ENCODE results near the gene ROBO2. TPM values are rescaled to one million over a fixed set of nuclear protein-coding genes. Genes with fewer than 3 reads are reported as not detected.

ROBO2 gene
- total and polyA plus RNA-seq, 3 donors from 2014 or later: 16.1 to 23.3 (median 17.7) TPM

GRCh38 chr3:77298417-77298816 lies 258.5 kb downstream of the ROBO2 start:
- no peaks in the 10 kb centered on the region for H3K27me3 ChIP-seq
- intact Hi-C loops (cut with DNase I; ENCODE audit: low total_unique reads): no loop called here
- DNase-seq: no peak
- H3K4me1 ChIP-seq: no peaks in the 10 kb centered on the region
- H3K27ac ChIP-seq: no peak overlapping the region
- 33 to 45% methylated on average over 1 of the region's 1 CpG for WGBS, 2 donors
- no peak overlapping the region for H3K4me3 ChIP-seq
- H3K36me3 ChIP-seq (ENCODE audit: low read depth, missing control alignments): no peaks in the 10 kb centered on the region
- H3K9me3 ChIP-seq: no peaks in the 10 kb centered on the region
- TF ChIP-seq CTCF (IDR thresholded peaks at IDR 0.05) (no peak), POLR2A (IDR thresholded peaks at IDR 0.05) (no peak)

- Histone ChIP-seq H3K4me1 (no peaks in the 10 kb centered on the region), H3K27me3 (no peaks in the 10 kb centered on the region), H3K9me3 (no peaks in the 10 kb centered on the region), H3K36me3 (ENCODE audit: low read depth, missing control alignments) (no peaks in the 10 kb centered on the region), H3K27ac (no peak overlapping the region), H3K4me3 (no peak overlapping the region)
- 57 to 73% methylated on average over 12 of the region's 12 CpGs for WGBS, 2 donors
- intact Hi-C loops (cut with DNase I; ENCODE audit: low total_unique reads): no loop called here
- no peak for DNase-seq
- TF ChIP-seq POLR2A (IDR thresholded peaks at IDR 0.05): no peak
Measured at GRCh38 chr3:77303955-77304699, 264.2 kb downstream of the ROBO2 start.

- no peak for TF ChIP-seq CTCF (IDR thresholded peaks at IDR 0.05)
- no peak for TF ChIP-seq POLR2A (IDR thresholded peaks at IDR 0.05)
- 40 to 86% methylated on average over 3 of the region's 3 CpGs for WGBS, 2 donors
- H3K4me1 ChIP-seq: no peaks in the 10 kb centered on the region
- H3K9me3 ChIP-seq: no peaks in the 10 kb centered on the region
- no peaks in the 10 kb centered on the region for H3K36me3 ChIP-seq (ENCODE audit: low read depth, missing control alignments)
- intact Hi-C loops (cut with DNase I; ENCODE audit: low total_unique reads): no loop called here
- H3K4me3 ChIP-seq: no peak overlapping the region
- no peaks in the 10 kb centered on the region for H3K27me3 ChIP-seq
- no peak overlapping the region for H3K27ac ChIP-seq
- DNase-seq: no peak
Measured at GRCh38 chr3:77304700-77305021, 264.8 kb downstream of the ROBO2 start.

- Histone ChIP-seq H3K27ac (no peak overlapping the region), H3K36me3 (ENCODE audit: low read depth, missing control alignments) (no peaks in the 10 kb centered on the region), H3K4me1 (no peaks in the 10 kb centered on the region), H3K4me3 (no peak overlapping the region), H3K9me3 (no peaks in the 10 kb centered on the region), H3K27me3 (no peaks in the 10 kb centered on the region)
- no peak for DNase-seq
- intact Hi-C loops (cut with DNase I; ENCODE audit: low total_unique reads): no loop called here
- no peak for TF ChIP-seq POLR2A (IDR thresholded peaks at IDR 0.05)
- no peak for TF ChIP-seq CTCF (IDR thresholded peaks at IDR 0.05)
Measured at GRCh38 chr3:77309460-77309859, 269.6 kb downstream of the ROBO2 start.

GRCh38 chr3:77313843-77314242 lies 273.9 kb downstream of the ROBO2 start:
- WGBS, 2 donors: 81 to 95% methylated on average over 3 of the region's 3 CpGs
- Histone ChIP-seq H3K36me3 (ENCODE audit: low read depth, missing control alignments) (no peaks in the 10 kb centered on the region), H3K27ac (no peak overlapping the region), H3K9me3 (no peaks in the 10 kb centered on the region), H3K27me3 (no peaks in the 10 kb centered on the region), H3K4me1 (no peaks in the 10 kb centered on the region), H3K4me3 (no peak overlapping the region)
- TF ChIP-seq CTCF (IDR thresholded peaks at IDR 0.05) (no peak), POLR2A (IDR thresholded peaks at IDR 0.05) (no peak)
- intact Hi-C loops (cut with DNase I; ENCODE audit: low total_unique reads): no loop called here
- DNase-seq: no peak
